ENCODE results near the gene EMSY.
"Not testable (repeated sequence)": the region's sequence is repeated elsewhere in the genome, so short reads cannot be mapped to it uniquely, and the experiment has no call there.

Gene EMSY

GRCh38 chr11:76444384-76445120 is at the start of gene EMSY:
Gene EMSY, plus strand, starts transcription at chr11:76445018. Its CDS starts 1,921 bp downstream, at chr11:76446939.
- DNase-seq = peak; percentile 99

- no peak for DNase-seq
These were observed 49.5 kb upstream of the EMSY start for GRCh38 chr11:76395296-76395695.

- DNase-seq = no peak
These were observed 47.4 kb upstream of the EMSY start for GRCh38 chr11:76397383-76397782.

- no peak for DNase-seq
These were observed 43.9 kb upstream of the EMSY start for GRCh38 chr11:76400967-76401366.

- DNase-seq = not testable (repeated sequence)
These were observed 43.3 kb upstream of the EMSY start for GRCh38 chr11:76401484-76401883.

- DNase-seq = no peak
These were observed 38.5 kb upstream of the EMSY start for GRCh38 chr11:76406359-76406758.

- no peak for DNase-seq
These were observed 36.5 kb upstream of the EMSY start for GRCh38 chr11:76408171-76408965.

GRCh38 chr11:76410851-76411357 is 33.9 kb upstream of the EMSY start:
- DNase-seq = no peak

GRCh38 chr11:76415073-76415472 is 29.7 kb upstream of the EMSY start:
- no peak for DNase-seq

GRCh38 chr11:76419896-76420295 is 24.9 kb upstream of the EMSY start:
- peak; percentile 68 for DNase-seq

- no peak for DNase-seq
These were observed 20.4 kb upstream of the EMSY start for GRCh38 chr11:76424379-76424778.

GRCh38 chr11:76424891-76425290 is 19.9 kb upstream of the EMSY start:
- DNase-seq = no peak

GRCh38 chr11:76426660-76427059 is 18.2 kb upstream of the EMSY start:
- DNase-seq = no peak

GRCh38 chr11:76436020-76436419 is 8.8 kb upstream of the EMSY start:
- no peak for DNase-seq

- DNase-seq = peak; percentile 33
These were observed 1.4 kb upstream of the EMSY start for GRCh38 chr11:76443268-76443980.

GRCh38 chr11:76444065-76444383 is 794 bp upstream of the EMSY start:
- DNase-seq = no peak

GRCh38 chr11:76445121-76446084 is 585 bp downstream of the EMSY start:
- DNase-seq = peak; percentile 91

- no peak for DNase-seq
These were observed 3.7 kb downstream of the EMSY start for GRCh38 chr11:76448506-76448905.

- no peak for DNase-seq
These were observed 8.4 kb downstream of the EMSY start for GRCh38 chr11:76453248-76453647.

GRCh38 chr11:76455331-76455730 is 10.5 kb downstream of the EMSY start:
- DNase-seq = no peak

GRCh38 chr11:76455931-76456330 is 11.1 kb downstream of the EMSY start:
- no peak for DNase-seq

- DNase-seq = no peak
These were observed 11.8 kb downstream of the EMSY start for GRCh38 chr11:76456571-76456970.

Data from hematopoietic multipotent progenitor cell treated with erythropoietin and hydrocortisone succinate and interleukin-3 and kit ligand, for 6 days (in vitro differentiated cells).